OCI-LY3 (cell line): Measurements from ENCODE around the gene SLCO4A1.
A peak's percentile ranks its signal among the peaks of the same experiment; 100 is the strongest.

Source experiments
- H2AFZ ChIP-seq: fragments of 200-600, 300-600 bp; shearing (Covaris generic); 2 replicates; pipeline ENCODE4 v1.6.0; 2014; ENCODE audit warnings: antibody characterized with exemption, low read depth, low read length
- H3K27ac ChIP-seq: fragments of 200-600, 300-600 bp; sonication (generic); 2 replicates; pipeline ENCODE4 v1.5.1; 2014; ENCODE audit warnings: mild to moderate bottlenecking, low read length, moderate library complexity, mixed read lengths
- H3K27me3 ChIP-seq: fragments of 200-600, 300-600 bp; sonication (generic); 2 replicates; pipeline ENCODE4 v1.6.1; 2014; ENCODE audit warnings: low read depth, low read length, mixed read lengths
- H3K36me3 ChIP-seq: fragments of 200-600, 300-600 bp; sonication (generic); replicated peaks from 2 replicates; pipeline ENCODE3; 2014; ENCODE audit warnings: low read depth, low read length, mixed read lengths
- H3K4me1 ChIP-seq: fragments of 300-600, 200-600 bp; sonication (generic); 2 replicates; pipeline ENCODE4 v1.6.1; 2014; ENCODE audit warnings: low read length, mixed read lengths
- H3K4me2 ChIP-seq: fragments of 200-600, 300-600 bp; sonication (generic); 2 replicates; pipeline ENCODE4 v1.6.1; 2014; ENCODE audit warnings: low read length, mixed read lengths
- H3K4me3 ChIP-seq: fragments of 300-600, 200-600 bp; sonication (generic); 2 replicates; pipeline ENCODE4 v1.5.1; 2014; ENCODE audit warnings: antibody characterized with exemption, mild to moderate bottlenecking, low read length, moderate library complexity
- H3K79me2 ChIP-seq: fragments of 300-600, 200-600 bp; shearing (Covaris generic); 2 replicates; pipeline ENCODE4 v1.6.1; 2014; ENCODE audit warnings: mild to moderate bottlenecking, low read length, mixed read lengths
- H3K9ac ChIP-seq: fragments of 300-600, 200-600 bp; shearing (Covaris generic); 2 replicates; pipeline ENCODE4 v1.6.0; 2014; ENCODE audit warnings: mild to moderate bottlenecking, low read length, moderate library complexity
- H3K9me3 ChIP-seq: fragments of 200-600, 300-600 bp; shearing (Covaris generic); 2 replicates; pipeline ENCODE4 v1.6.1; 2014; ENCODE audit warnings: low read length, mixed read lengths; ENCODE audit not compliant: insufficient read depth
- H4K20me1 ChIP-seq: fragments of 200-600, 300-600 bp; sonication (generic); 2 replicates; pipeline ENCODE4 v1.6.1; 2016; ENCODE audit warnings: low read length, mixed read lengths; ENCODE audit not compliant: insufficient read depth
- CTCF ChIP-seq: fragments of 200-600, 300-600 bp; sonication (generic); IDR thresholded peaks from 2 replicates; pipeline ENCODE4 v1.5.1; 2014; ENCODE audit warnings: antibody characterized with exemption, low read length, low read depth
- EZH2phosphoT487 ChIP-seq: fragments of 200-600 bp; shearing (Covaris generic); IDR thresholded peaks from 2 replicates; pipeline ENCODE4 v1.6.1; 2018; ENCODE audit warnings: antibody characterized with exemption, mixed run types, low read depth

SLCO4A1 gene

GRCh38 chr20:62646851-62647520, 4.7 kb downstream of the SLCO4A1 start:
- H2AFZ ChIP-seq, result no peak overlapping the region
- peak overlapping the region; percentile 36 for H3K4me2 ChIP-seq
- H3K9me3 ChIP-seq, result no peaks in the 10 kb centered on the region
- H4K20me1 ChIP-seq, result peaks cover 87% of the 10 kb centered on the region
- H3K36me3 ChIP-seq, result peaks cover 21% of the 10 kb centered on the region
- TF ChIP-seq CTCF (no peak), EZH2phosphoT487 (no peak)
- no peak overlapping the region for H3K4me3 ChIP-seq
- peaks cover 94% of the 10 kb centered on the region for H3K79me2 ChIP-seq
- peak overlapping the region; percentile 13; the same call in 1 of the 2 replicates for H3K27ac ChIP-seq
- H3K4me1 ChIP-seq, result peaks cover 38% of the 10 kb centered on the region
- no peaks in the 10 kb centered on the region for H3K27me3 ChIP-seq
- no peak overlapping the region; the same call in 1 of the 2 replicates for H3K9ac ChIP-seq

GRCh38 chr20:62647521-62648317, 5.4 kb downstream of the SLCO4A1 start:
- Histone ChIP-seq H3K79me2 (peaks cover 98% of the 10 kb centered on the region), H3K4me3 (no peak overlapping the region), H3K9ac (no peak overlapping the region), H3K27ac (no peak overlapping the region), H3K36me3 (peaks cover 21% of the 10 kb centered on the region), H4K20me1 (peaks cover 94% of the 10 kb centered on the region), H3K9me3 (no peaks in the 10 kb centered on the region), H2AFZ (no peak overlapping the region), H3K27me3 (no peaks in the 10 kb centered on the region), H3K4me2 (no peak overlapping the region), H3K4me1 (peaks cover 38% of the 10 kb centered on the region)
- no peak for TF ChIP-seq CTCF
- TF ChIP-seq EZH2phosphoT487, result no peak

- Histone ChIP-seq H3K36me3 (peaks cover 21% of the 10 kb centered on the region), H3K4me3 (no peak overlapping the region), H3K4me2 (no peak overlapping the region), H4K20me1 (peaks cover 98% of the 10 kb centered on the region), H3K9me3 (no peaks in the 10 kb centered on the region), H2AFZ (no peak overlapping the region), H3K27ac (no peak overlapping the region), H3K4me1 (peaks cover 36% of the 10 kb centered on the region), H3K27me3 (no peaks in the 10 kb centered on the region), H3K79me2 (peaks cover 98% of the 10 kb centered on the region), H3K9ac (no peak overlapping the region)
- TF ChIP-seq EZH2phosphoT487, result no peak
- no peak for TF ChIP-seq CTCF
Observed at GRCh38 chr20:62648318-62648995, 6.2 kb downstream of the SLCO4A1 start.

GRCh38 chr20:62649140-62649539, 6.8 kb downstream of the SLCO4A1 start:
- Histone ChIP-seq H3K9ac (no peak overlapping the region), H3K27ac (no peak overlapping the region), H3K27me3 (no peaks in the 10 kb centered on the region), H2AFZ (no peak overlapping the region), H3K36me3 (peaks cover 18% of the 10 kb centered on the region), H3K4me2 (no peak overlapping the region), H3K9me3 (no peaks in the 10 kb centered on the region), H4K20me1 (peaks cover 96% of the 10 kb centered on the region), H3K79me2 (peaks cover 96% of the 10 kb centered on the region), H3K4me3 (no peak overlapping the region), H3K4me1 (peaks cover 29% of the 10 kb centered on the region)
- TF ChIP-seq CTCF (no peak), EZH2phosphoT487 (no peak)
